PC-3 (cell line): Measurements from ENCODE around the gene SP3.

ENCODE experiments used
- CTCF ChIP-seq: fragments of 300-600 bp; sonication (generic); conservative IDR thresholded peaks from 2 replicates; pipeline ENCODE4 v1.5.1; 2017; ENCODE audit warnings: antibody characterized with exemption, low read depth, mild to moderate bottlenecking, low read length
- EZH2 ChIP-seq: fragments of 300-600 bp; sonication (generic); IDR thresholded peaks from one replicate; pipeline ENCODE4 v1.6.1; 2017; ENCODE audit warnings: antibody characterized with exemption, mild to moderate bottlenecking, low read length; ENCODE audit not compliant: unreplicated experiment
- EZH2phosphoT487 ChIP-seq: fragments of 300-600 bp; sonication (generic); IDR thresholded peaks from 2 replicates; pipeline ENCODE4 v1.6.1; 2018; ENCODE audit warnings: mild to moderate bottlenecking, antibody characterized with exemption, low read length, borderline replicate concordance

GRCh38 chr2:173972636-173973035, 7.5 kb upstream of the SP3 start:
- TF ChIP-seq EZH2: no peak
- no peak for TF ChIP-seq CTCF
- no peak for TF ChIP-seq EZH2phosphoT487
